ENCODE measurements around the gene PLA2G2D.

The PLA2G2D gene

GRCh38 chr1:20119347-20119746 lies at the start of gene PLA2G2D:
PLA2G2D (minus strand) TSS chr1:20119536; CDS start chr1:20119498, 38 bp downstream.
- Histone ChIP-seq H3K4me2 (ENCODE audit: low read depth, low read length, poor library complexity, severe bottlenecking) (no peak within 1 kb of the TSS), H2AFZ (ENCODE audit: low read length) (no peak within 1 kb of the TSS), H3K4me3 (ENCODE audit: low read length, poor library complexity, severe bottlenecking) (no peak within 1 kb of the TSS), H3K9me3 (ENCODE audit: insufficient read depth, low read depth, low read length) (no peaks in the 10 kb centered on the region), H4K20me1 (ENCODE audit: insufficient read depth, low read length, poor library complexity, severe bottlenecking) (no peaks in the 10 kb centered on the region), H3K36me3 (ENCODE audit: insufficient read depth, low read length) (no peaks in the 10 kb centered on the region), H3F3A (ENCODE audit: low read depth) (no peaks in the 10 kb centered on the region), H3K27me3 (ENCODE audit: insufficient read depth, low read length, poor library complexity, severe bottlenecking) (no peaks in the 10 kb centered on the region), H3K4me1 (ENCODE audit: insufficient read depth, low read length, poor library complexity, severe bottlenecking) (no peaks in the 10 kb centered on the region), H3K79me2 (ENCODE audit: insufficient read depth, low read length) (no peaks in the 10 kb centered on the region), H3K9ac (ENCODE audit: low read depth, low read length, poor library complexity, severe bottlenecking) (no peak within 1 kb of the TSS), H3K9me2 (replicated peaks; ENCODE audit: low read depth, low read length) (no peaks in the 10 kb centered on the region)
- TF ChIP-seq EZH2phosphoT487 (IDR thresholded peaks at IDR 0.05; ENCODE audit: borderline replicate concordance) (no peak), CTCF (conservative IDR thresholded peaks at IDR 0.05; ENCODE audit: low read length) (no peak)

GRCh38 chr1:20168564-20169491 lies 49.5 kb upstream of the PLA2G2D start:
- no peak for TF ChIP-seq EZH2phosphoT487 (IDR thresholded peaks at IDR 0.05; ENCODE audit: borderline replicate concordance)
- no peak for TF ChIP-seq CTCF (conservative IDR thresholded peaks at IDR 0.05; ENCODE audit: low read length)
- no peaks in the 10 kb centered on the region for H3F3A ChIP-seq (ENCODE audit: low read depth)

GRCh38 chr1:20167126-20167525 lies 47.8 kb upstream of the PLA2G2D start:
- no peak overlapping the region for H2AFZ ChIP-seq (ENCODE audit: low read length)
- no peaks in the 10 kb centered on the region for H3K9me2 ChIP-seq (replicated peaks; ENCODE audit: low read depth, low read length)
- H4K20me1 ChIP-seq (ENCODE audit: insufficient read depth, low read length, poor library complexity, severe bottlenecking): no peaks in the 10 kb centered on the region

More at GRCh38 chr1:20168564-20169491, 49.5 kb upstream of the PLA2G2D start:
- Histone ChIP-seq H3K36me3 (ENCODE audit: insufficient read depth, low read length) (no peaks in the 10 kb centered on the region), H3K9me3 (ENCODE audit: insufficient read depth, low read depth, low read length) (no peaks in the 10 kb centered on the region), H3K9me2 (replicated peaks; ENCODE audit: low read depth, low read length) (no peaks in the 10 kb centered on the region), H3K4me3 (ENCODE audit: low read length, poor library complexity, severe bottlenecking) (no peak overlapping the region), H3K9ac (ENCODE audit: low read depth, low read length, poor library complexity, severe bottlenecking) (no peak overlapping the region), H4K20me1 (ENCODE audit: insufficient read depth, low read length, poor library complexity, severe bottlenecking) (no peaks in the 10 kb centered on the region), H3K79me2 (ENCODE audit: insufficient read depth, low read length) (no peaks in the 10 kb centered on the region), H2AFZ (ENCODE audit: low read length) (no peak overlapping the region), H3K4me1 (ENCODE audit: insufficient read depth, low read length, poor library complexity, severe bottlenecking) (no peaks in the 10 kb centered on the region), H3K27me3 (ENCODE audit: insufficient read depth, low read length, poor library complexity, severe bottlenecking) (no peaks in the 10 kb centered on the region), H3K4me2 (ENCODE audit: low read depth, low read length, poor library complexity, severe bottlenecking) (no peak overlapping the region)

More at GRCh38 chr1:20167126-20167525, 47.8 kb upstream of the PLA2G2D start:
- H3K27me3 ChIP-seq (ENCODE audit: insufficient read depth, low read length, poor library complexity, severe bottlenecking): no peaks in the 10 kb centered on the region
- no peaks in the 10 kb centered on the region for H3K9me3 ChIP-seq (ENCODE audit: insufficient read depth, low read depth, low read length)
- no peak overlapping the region for H3K9ac ChIP-seq (ENCODE audit: low read depth, low read length, poor library complexity, severe bottlenecking)
- no peaks in the 10 kb centered on the region for H3K4me1 ChIP-seq (ENCODE audit: insufficient read depth, low read length, poor library complexity, severe bottlenecking)
- H3K36me3 ChIP-seq (ENCODE audit: insufficient read depth, low read length): no peaks in the 10 kb centered on the region
- no peaks in the 10 kb centered on the region for H3K79me2 ChIP-seq (ENCODE audit: insufficient read depth, low read length)
- H3F3A ChIP-seq (ENCODE audit: low read depth): no peaks in the 10 kb centered on the region
- H3K4me3 ChIP-seq (ENCODE audit: low read length, poor library complexity, severe bottlenecking): no peak overlapping the region
- TF ChIP-seq EZH2phosphoT487 (IDR thresholded peaks at IDR 0.05; ENCODE audit: borderline replicate concordance) (no peak), CTCF (conservative IDR thresholded peaks at IDR 0.05; ENCODE audit: low read length) (no peak)
- H3K4me2 ChIP-seq (ENCODE audit: low read depth, low read length, poor library complexity, severe bottlenecking): no peak overlapping the region
